A549 (cell line): ENCODE measurements around the gene SNRPA. TPM values are rescaled to one million over a fixed set of nuclear protein-coding genes. Genes with fewer than 3 reads are reported as not detected.
A peak's percentile ranks its signal among the peaks of the same experiment; 100 is the strongest.

Experiments
- ATAC-seq, 2 experiments: fragments of 200-7000 bp in 1 of 2; fragments of >200 bp in 1 of 2; cut with Nextera tagmentation in 1 of 2; cut with Tn5 transposase in 1 of 2; 3 replicates each; pipeline versions ENCODE4 v1.8.0 to v1.9.1; 2018 to 2020; ENCODE audit warnings: mild to moderate bottlenecking in 1 of 2, moderate library complexity in 1 of 2
- CTCF ChIA-PET: fragments of 300-600 bp; sonication (Branson Sonifier 250); formaldehyde crosslinking; extraction: SDS; loops from one replicate; lab custom pipeline; 2021; ENCODE audit warnings: antibody characterized with exemption, inconsistent platforms; lab: Yijun Ruan, JAX
- POLR2A ChIA-PET: fragments of 350-600 bp; formaldehyde crosslinking; extraction: SDS; loops from one replicate; lab custom pipeline; 2021; ENCODE audit warnings: antibody characterized with exemption, inconsistent platforms; lab: Yijun Ruan, JAX
- DNase-seq, 2 experiments: peaks; one replicate each; pipeline versions ENCODE4 v3.0.0 to v3.0.0-alpha.2; 2011 to 2016; ENCODE audit warnings: low read depth in 1 of 2, low spot score in 1 of 2
- FAIRE-seq: peaks from 2 replicates; lab custom pipeline; 2011; peaks lifted over from hg19 to GRCh38; lab: Jason Lieb, UNC
- H3K27ac ChIP-seq, 2 experiments: fragments of >200 bp; sonication (Bioruptor Twin); formaldehyde crosslinking; 3 replicates each; pipeline ENCODE4 v1.5.1; 2016 to 2017
- H3K4me1 ChIP-seq: fragments of >200 bp; sonication (Bioruptor Twin); formaldehyde crosslinking; 3 replicates; pipeline ENCODE4 v1.6.1; 2016
- H3K4me2 ChIP-seq: fragments of >200 bp; sonication (Bioruptor Twin); formaldehyde crosslinking; 3 replicates; pipeline ENCODE4 v1.6.1; 2016
- H3K4me3 ChIP-seq: fragments of >200 bp; sonication (Bioruptor Twin); formaldehyde crosslinking; 3 replicates; pipeline ENCODE4 v1.5.1; 2016
- H3K9me3 ChIP-seq: fragments of >200 bp; sonication (Bioruptor Twin); formaldehyde crosslinking; 3 replicates; pipeline ENCODE4 v1.6.1; 2016
- BHLHE40 ChIP-seq: IDR thresholded peaks from 2 replicates; pipeline ENCODE4 v1.6.1; 2012; ENCODE audit warnings: low read depth, low read length, inconsistent platforms
- CHD2 ChIP-seq: fragments of 150-350 bp; IDR thresholded peaks from 2 replicates; pipeline ENCODE4 v1.6.1; 2014; ENCODE audit warnings: low read length; ENCODE audit not compliant: partially characterized antibody
- EP300 ChIP-seq, 2 experiments: fragments of >200 bp; sonication (Bioruptor Twin); formaldehyde crosslinking; IDR thresholded peaks; 2 replicates in 1 of 2; 3 replicates in 1 of 2; pipeline ENCODE4 v1.6.1; 2016 to 2017
- FOSB ChIP-seq: fragments of 250-450 bp; sonication (Bioruptor Pico); IDR thresholded peaks from 2 replicates; pipeline ENCODE4 v1.5.0; 2020; ENCODE audit warnings: mild to moderate bottlenecking, moderate library complexity
- JUN ChIP-seq, 2 experiments: fragments of >200 bp; sonication (Bioruptor Twin); formaldehyde crosslinking; IDR thresholded peaks; 2 replicates in 1 of 2; 3 replicates in 1 of 2; pipeline ENCODE4 v1.6.1; 2016 to 2017
- MAZ ChIP-seq: fragments of 150-350 bp; IDR thresholded peaks from 2 replicates; pipeline ENCODE4 v1.6.1; 2014; ENCODE audit warnings: antibody characterized with exemption, low read depth, low read length, borderline replicate concordance
- MYC ChIP-seq: IDR thresholded peaks from 2 replicates; pipeline ENCODE4 v1.6.1; 2012; ENCODE audit warnings: mild to moderate bottlenecking, inconsistent platforms, low read length, improper control_type of control experiment, borderline replicate concordance
- NFE2L2 ChIP-seq: fragments of 150-350 bp; conservative IDR thresholded peaks from 2 replicates; pipeline ENCODE4 v1.6.1; 2014; ENCODE audit warnings: low read length
- PHF8 ChIP-seq: fragments of 200-600 bp; sonication (generic); IDR thresholded peaks from 2 replicates; pipeline ENCODE4 v1.6.1; 2016; ENCODE audit warnings: low read depth, mild to moderate bottlenecking, antibody characterized with exemption, moderate library complexity, borderline replicate concordance
- POLR2A ChIP-seq: IDR thresholded peaks from 2 replicates; pipeline ENCODE4 v1.6.1; 2012; ENCODE audit warnings: mild to moderate bottlenecking, low read length
- RARB ChIP-seq: fragments of 250-450 bp; sonication (Bioruptor Pico); IDR thresholded peaks from 2 replicates; pipeline ENCODE4 v1.8.0; 2021; ENCODE audit warnings: mild to moderate bottlenecking, moderate library complexity
- RFX5 ChIP-seq: fragments of 450-650 bp; IDR thresholded peaks from 2 replicates; pipeline ENCODE4 v1.7.1; 2014; ENCODE audit warnings: antibody characterized with exemption, mild to moderate bottlenecking, moderate library complexity
- RNF2 ChIP-seq: fragments of 200-600 bp; sonication (generic); IDR thresholded peaks from 2 replicates; pipeline ENCODE4 v1.6.1; 2016; ENCODE audit warnings: low read depth, mild to moderate bottlenecking, antibody characterized with exemption, moderate library complexity, borderline replicate concordance
- SMC3 ChIP-seq: fragments of >200 bp; sonication (Bioruptor Twin); formaldehyde crosslinking; IDR thresholded peaks from 3 replicates; pipeline ENCODE4 v1.6.1; 2018; ENCODE audit warnings: inconsistent platforms
- whole genome bisulfite sequencing: methylation state at CpG from one replicate; pipeline ENCODE4 v1.1.6; 2017; ENCODE audit errors: missing lambda C conversion rate; 5-methylcytosine and 5-hydroxymethylcytosine counted together
- polyA plus RNA-seq, 4 experiments: library from polyadenylated mRNA; depleted of rRNA in 3 of 4; stranded (reverse); fragments of >200 nt; fragmentation: RNase III in 1 of 4; extraction: RNeasy Plus Mini Kit Qiagen cat#74134 plus additional on column Dnase treatment in 1 of 4; gene quantifications; 2 replicates in 3 of 4; 3 replicates in 1 of 4; pipeline ENCODE4 v1.2.3, GENCODE V29; 2011 to 2017
- TF ChIP-seq, protein P1 (sequence below): fragments of 450-650 bp; IDR thresholded peaks from 2 replicates; pipeline ENCODE4 v1.6.1; 2014; ENCODE audit warnings: antibody characterized with exemption
- TF ChIP-seq, protein P2 (sequence below): IDR thresholded peaks from 2 replicates; pipeline ENCODE4 v1.6.1; 2012
- TF ChIP-seq, protein P3 (sequence below): IDR thresholded peaks from 2 replicates; pipeline ENCODE4 v1.6.1; 2012
- TF ChIP-seq, protein P4 (sequence below): IDR thresholded peaks from 2 replicates; pipeline ENCODE4 v1.6.1; 2012; ENCODE audit warnings: low read depth, borderline replicate concordance
- TF ChIP-seq, protein P5 (sequence below): fragments of >200 bp; sonication (Bioruptor Twin); formaldehyde crosslinking; IDR thresholded peaks from 3 replicates; pipeline ENCODE4 v1.6.1; 2016
- TF ChIP-seq, protein P6 (sequence below): fragments of 200-600 bp; sonication (generic); IDR thresholded peaks from 2 replicates; pipeline ENCODE4 v1.6.1; 2016; ENCODE audit warnings: antibody characterized with exemption, mild to moderate bottlenecking, moderate library complexity

SNRPA gene
- polyA plus RNA-seq, 2 of the 4 experiments (the other 2 are of a cell fraction), result 141 to 236 TPM

DNA sequence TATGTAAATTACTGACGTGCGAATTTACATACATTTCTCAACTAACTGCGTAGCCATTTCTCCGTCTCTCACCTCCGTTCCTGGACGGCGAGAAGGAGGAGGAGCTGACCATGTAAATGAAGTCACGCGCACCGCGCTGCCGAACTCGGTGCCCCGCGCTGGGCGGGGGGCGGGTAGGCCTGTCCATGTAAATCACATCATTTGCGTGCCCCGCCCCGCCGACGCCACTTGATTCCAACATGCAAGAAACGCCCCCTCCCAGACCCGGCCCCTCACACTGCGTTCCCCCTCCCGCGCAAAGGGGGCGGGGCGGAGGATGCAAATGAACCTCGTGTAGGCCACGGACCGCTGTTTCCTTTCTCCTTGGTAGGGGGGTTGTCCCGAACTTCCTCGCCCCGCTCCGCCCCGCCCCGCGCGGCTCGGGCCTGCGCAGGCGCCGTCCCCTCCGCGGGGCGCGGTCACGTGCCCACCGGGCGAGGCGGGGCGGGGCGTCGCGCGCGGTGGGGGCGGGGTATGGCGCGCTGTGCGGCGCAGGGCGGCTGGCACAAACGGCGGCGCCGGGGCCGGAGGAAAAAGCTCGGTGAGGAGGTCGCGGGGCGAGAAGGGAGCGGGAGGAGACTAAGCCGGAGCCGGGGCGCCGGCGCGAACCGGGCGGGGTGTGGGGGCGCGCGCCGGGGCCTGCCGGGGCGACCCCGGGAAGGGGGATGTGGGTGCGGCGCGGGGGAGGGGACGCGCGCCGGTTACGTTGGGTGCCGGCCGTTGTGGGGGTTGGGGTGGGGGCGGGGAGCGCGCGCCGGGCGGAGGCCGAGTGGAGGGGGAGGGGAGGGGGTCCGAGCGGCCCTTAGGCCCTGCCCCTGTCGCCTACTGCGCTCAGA is 47.9 kb downstream of the SNRPA start, which contains the start of gene EGLN2:
Gene EGLN2 (plus strand): TSS at position 509 of the 875 bp plus-strand sequence. CDS start 1,382 bp downstream, outside the sequence.
- Histone ChIP-seq H3K4me2 (peak within 1 kb of the TSS; percentile 96), H3K9me3 (no peaks in the 10 kb centered on the region), H3K4me1 (peaks cover 47% of the 10 kb centered on the region), H3K27ac (peak within 1 kb of the TSS; percentile 95 to 96), H3K4me3 (peak within 1 kb of the TSS; percentile 84)
- POLR2A ChIA-PET, result interaction anchor here (0.6 to 2.3 kb wide), 22 partner anchors 9 to 465 kb away, joined by 3 to 76 read pairs (median 4); partner anchors contain the start of genes ACTMAP, C19orf47, COQ8B and HNRNPUL1
- FAIRE-seq, result peak; percentile 95
- TF ChIP-seq, protein P1, sequence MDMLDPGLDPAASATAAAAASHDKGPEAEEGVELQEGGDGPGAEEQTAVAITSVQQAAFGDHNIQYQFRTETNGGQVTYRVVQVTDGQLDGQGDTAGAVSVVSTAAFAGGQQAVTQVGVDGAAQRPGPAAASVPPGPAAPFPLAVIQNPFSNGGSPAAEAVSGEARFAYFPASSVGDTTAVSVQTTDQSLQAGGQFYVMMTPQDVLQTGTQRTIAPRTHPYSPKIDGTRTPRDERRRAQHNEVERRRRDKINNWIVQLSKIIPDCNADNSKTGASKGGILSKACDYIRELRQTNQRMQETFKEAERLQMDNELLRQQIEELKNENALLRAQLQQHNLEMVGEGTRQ, result peak; percentile 83
- TF ChIP-seq POLR2A, result peak; percentile 81
- TF ChIP-seq PHF8, result peak; percentile 48
- TF ChIP-seq, protein P2, sequence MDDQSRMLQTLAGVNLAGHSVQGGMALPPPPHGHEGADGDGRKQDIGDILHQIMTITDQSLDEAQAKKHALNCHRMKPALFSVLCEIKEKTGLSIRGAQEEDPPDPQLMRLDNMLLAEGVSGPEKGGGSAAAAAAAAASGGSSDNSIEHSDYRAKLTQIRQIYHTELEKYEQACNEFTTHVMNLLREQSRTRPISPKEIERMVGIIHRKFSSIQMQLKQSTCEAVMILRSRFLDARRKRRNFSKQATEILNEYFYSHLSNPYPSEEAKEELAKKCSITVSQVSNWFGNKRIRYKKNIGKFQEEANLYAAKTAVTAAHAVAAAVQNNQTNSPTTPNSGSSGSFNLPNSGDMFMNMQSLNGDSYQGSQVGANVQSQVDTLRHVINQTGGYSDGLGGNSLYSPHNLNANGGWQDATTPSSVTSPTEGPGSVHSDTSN, result peak; percentile 64; the same call in 1 of the 2 replicates
- peak; percentile 90 for TF ChIP-seq BHLHE40
- TF ChIP-seq RFX5, result peak; percentile 79; the same call in 1 of the 2 replicates
- TF ChIP-seq, protein P3, sequence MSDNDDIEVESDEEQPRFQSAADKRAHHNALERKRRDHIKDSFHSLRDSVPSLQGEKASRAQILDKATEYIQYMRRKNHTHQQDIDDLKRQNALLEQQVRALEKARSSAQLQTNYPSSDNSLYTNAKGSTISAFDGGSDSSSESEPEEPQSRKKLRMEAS, result peak; percentile 87
- TF ChIP-seq RARB (CRISPR knock-in tag), result no peak
- peak; percentile 80 to 96; a peak in 3 of 5 replicates for TF ChIP-seq JUN (IDR thresholded peaks at IDR 0.05)
- TF ChIP-seq CHD2, result peak; percentile 59
- TF ChIP-seq NFE2L2, result no peak
- TF ChIP-seq, protein P4, sequence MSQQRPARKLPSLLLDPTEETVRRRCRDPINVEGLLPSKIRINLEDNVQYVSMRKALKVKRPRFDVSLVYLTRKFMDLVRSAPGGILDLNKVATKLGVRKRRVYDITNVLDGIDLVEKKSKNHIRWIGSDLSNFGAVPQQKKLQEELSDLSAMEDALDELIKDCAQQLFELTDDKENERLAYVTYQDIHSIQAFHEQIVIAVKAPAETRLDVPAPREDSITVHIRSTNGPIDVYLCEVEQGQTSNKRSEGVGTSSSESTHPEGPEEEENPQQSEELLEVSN, result peak; percentile 10; the same call in 1 of the 2 replicates
- TF ChIP-seq MYC, result peak; percentile 55; the same call in 1 of the 2 replicates
- TF ChIP-seq, protein P5, sequence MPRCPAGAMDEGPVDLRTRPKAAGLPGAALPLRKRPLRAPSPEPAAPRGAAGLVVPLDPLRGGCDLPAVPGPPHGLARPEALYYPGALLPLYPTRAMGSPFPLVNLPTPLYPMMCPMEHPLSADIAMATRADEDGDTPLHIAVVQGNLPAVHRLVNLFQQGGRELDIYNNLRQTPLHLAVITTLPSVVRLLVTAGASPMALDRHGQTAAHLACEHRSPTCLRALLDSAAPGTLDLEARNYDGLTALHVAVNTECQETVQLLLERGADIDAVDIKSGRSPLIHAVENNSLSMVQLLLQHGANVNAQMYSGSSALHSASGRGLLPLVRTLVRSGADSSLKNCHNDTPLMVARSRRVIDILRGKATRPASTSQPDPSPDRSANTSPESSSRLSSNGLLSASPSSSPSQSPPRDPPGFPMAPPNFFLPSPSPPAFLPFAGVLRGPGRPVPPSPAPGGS, result peak; percentile 62; the same call in 2 of the 3 replicates
- TF ChIP-seq, protein P6, sequence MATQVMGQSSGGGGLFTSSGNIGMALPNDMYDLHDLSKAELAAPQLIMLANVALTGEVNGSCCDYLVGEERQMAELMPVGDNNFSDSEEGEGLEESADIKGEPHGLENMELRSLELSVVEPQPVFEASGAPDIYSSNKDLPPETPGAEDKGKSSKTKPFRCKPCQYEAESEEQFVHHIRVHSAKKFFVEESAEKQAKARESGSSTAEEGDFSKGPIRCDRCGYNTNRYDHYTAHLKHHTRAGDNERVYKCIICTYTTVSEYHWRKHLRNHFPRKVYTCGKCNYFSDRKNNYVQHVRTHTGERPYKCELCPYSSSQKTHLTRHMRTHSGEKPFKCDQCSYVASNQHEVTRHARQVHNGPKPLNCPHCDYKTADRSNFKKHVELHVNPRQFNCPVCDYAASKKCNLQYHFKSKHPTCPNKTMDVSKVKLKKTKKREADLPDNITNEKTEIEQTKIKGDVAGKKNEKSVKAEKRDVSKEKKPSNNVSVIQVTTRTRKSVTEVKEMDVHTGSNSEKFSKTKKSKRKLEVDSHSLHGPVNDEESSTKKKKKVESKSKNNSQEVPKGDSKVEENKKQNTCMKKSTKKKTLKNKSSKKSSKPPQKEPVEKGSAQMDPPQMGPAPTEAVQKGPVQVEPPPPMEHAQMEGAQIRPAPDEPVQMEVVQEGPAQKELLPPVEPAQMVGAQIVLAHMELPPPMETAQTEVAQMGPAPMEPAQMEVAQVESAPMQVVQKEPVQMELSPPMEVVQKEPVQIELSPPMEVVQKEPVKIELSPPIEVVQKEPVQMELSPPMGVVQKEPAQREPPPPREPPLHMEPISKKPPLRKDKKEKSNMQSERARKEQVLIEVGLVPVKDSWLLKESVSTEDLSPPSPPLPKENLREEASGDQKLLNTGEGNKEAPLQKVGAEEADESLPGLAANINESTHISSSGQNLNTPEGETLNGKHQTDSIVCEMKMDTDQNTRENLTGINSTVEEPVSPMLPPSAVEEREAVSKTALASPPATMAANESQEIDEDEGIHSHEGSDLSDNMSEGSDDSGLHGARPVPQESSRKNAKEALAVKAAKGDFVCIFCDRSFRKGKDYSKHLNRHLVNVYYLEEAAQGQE, result no peak
- no peak for TF ChIP-seq FOSB (CRISPR knock-in tag)
- TF ChIP-seq MAZ, result peak; percentile 97
- peak; percentile 11; the same call in 1 of the 3 replicates for TF ChIP-seq SMC3
- no peak for TF ChIP-seq RNF2
- peak in 1 of 2 experiments; percentile 32; a peak in 1 of 5 replicates for TF ChIP-seq EP300 (IDR thresholded peaks at IDR 0.05)
- CTCF ChIA-PET, result interaction anchor here (0.6 to 15.7 kb wide), 35 partner anchors 8 to 467 kb away, joined by 3 to 162 read pairs (median 5); partner anchors contain the start of genes ACTMAP, COQ8B, RAB4B and SNRPA
- DNase-seq, result peak; percentile 99 to 100
- WGBS, result 2% methylated on average over 59 of the region's 110 CpGs
- peak; percentile 86 to 92 for ATAC-seq
